ENCODE results near the gene RUVBL1. TPM values are rescaled to one million over a fixed set of nuclear protein-coding genes. Genes with fewer than 3 reads are reported as not detected.
A peak's percentile ranks its signal among the peaks of the same experiment; 100 is the strongest.

The RUVBL1 gene
- total and polyA plus RNA-seq, 10 of the 15 experiments (the other 5 are each of a cell fraction or from before 2014, with no cell fraction given) = 15.2 to 142 (median 84.2) TPM

DNA sequence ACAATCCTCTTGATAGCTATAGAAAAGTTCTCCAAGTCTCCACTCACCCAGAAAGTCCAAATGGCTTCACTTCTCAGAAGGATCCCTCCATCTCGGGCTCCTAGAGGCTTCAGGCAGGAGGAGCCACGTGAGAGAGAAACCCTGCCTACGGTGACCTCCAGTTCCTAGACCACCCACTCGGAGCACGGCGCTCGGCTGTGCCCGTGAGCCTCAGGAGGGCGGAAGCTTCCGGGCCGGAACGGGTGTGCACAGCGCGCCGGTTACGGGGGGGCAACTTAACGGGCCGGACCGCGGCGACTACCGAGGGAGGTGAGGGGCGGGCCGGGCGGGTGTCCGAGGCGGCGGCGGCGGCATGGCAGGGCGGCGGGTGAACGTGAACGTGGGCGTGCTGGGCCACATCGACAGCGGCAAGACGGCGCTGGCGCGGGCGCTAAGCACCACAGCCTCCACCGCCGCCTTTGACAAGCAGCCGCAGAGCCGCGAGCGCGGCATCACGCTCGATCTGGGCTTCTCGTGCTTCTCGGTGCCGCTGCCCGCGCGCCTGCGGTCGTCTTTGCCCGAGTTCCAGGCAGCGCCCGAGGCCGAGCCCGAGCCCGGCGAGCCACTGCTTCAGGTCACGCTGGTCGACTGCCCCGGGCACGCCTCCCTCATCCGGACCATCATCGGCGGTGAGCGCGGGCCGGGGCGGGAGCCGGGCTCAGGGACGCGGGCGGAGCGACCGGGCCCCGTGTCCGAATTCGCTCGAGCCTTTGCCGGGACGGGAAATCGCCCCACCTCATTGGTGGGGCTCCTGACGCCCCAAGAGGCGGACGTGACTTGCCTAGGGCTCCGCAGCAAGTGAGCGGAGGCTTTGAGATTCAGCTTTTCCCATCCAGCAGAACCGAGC is 29.8 kb upstream of the RUVBL1 start, which contains the start of gene EEFSEC (continued):
- TF ChIP-seq IKZF1 (conservative IDR thresholded peaks at IDR 0.05) = peak; percentile 73
- no peak for TF ChIP-seq ESRRA (IDR thresholded peaks at IDR 0.05; ENCODE audit: low read length)
- TF ChIP-seq, protein P1, sequence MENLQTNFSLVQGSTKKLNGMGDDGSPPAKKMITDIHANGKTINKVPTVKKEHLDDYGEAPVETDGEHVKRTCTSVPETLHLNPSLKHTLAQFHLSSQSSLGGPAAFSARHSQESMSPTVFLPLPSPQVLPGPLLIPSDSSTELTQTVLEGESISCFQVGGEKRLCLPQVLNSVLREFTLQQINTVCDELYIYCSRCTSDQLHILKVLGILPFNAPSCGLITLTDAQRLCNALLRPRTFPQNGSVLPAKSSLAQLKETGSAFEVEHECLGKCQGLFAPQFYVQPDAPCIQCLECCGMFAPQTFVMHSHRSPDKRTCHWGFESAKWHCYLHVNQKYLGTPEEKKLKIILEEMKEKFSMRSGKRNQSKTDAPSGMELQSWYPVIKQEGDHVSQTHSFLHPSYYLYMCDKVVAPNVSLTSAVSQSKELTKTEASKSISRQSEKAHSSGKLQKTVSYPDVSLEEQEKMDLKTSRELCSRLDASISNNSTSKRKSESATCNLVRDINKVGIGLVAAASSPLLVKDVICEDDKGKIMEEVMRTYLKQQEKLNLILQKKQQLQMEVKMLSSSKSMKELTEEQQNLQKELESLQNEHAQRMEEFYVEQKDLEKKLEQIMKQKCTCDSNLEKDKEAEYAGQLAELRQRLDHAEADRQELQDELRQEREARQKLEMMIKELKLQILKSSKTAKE (IDR thresholded peaks at IDR 0.05; ENCODE audit: low read depth, poor library complexity, severe bottlenecking) = no peak
- TF ChIP-seq KDM1A (IDR thresholded peaks at IDR 0.05; ENCODE audit: borderline replicate concordance) = no peak
- TF ChIP-seq, protein P2, sequence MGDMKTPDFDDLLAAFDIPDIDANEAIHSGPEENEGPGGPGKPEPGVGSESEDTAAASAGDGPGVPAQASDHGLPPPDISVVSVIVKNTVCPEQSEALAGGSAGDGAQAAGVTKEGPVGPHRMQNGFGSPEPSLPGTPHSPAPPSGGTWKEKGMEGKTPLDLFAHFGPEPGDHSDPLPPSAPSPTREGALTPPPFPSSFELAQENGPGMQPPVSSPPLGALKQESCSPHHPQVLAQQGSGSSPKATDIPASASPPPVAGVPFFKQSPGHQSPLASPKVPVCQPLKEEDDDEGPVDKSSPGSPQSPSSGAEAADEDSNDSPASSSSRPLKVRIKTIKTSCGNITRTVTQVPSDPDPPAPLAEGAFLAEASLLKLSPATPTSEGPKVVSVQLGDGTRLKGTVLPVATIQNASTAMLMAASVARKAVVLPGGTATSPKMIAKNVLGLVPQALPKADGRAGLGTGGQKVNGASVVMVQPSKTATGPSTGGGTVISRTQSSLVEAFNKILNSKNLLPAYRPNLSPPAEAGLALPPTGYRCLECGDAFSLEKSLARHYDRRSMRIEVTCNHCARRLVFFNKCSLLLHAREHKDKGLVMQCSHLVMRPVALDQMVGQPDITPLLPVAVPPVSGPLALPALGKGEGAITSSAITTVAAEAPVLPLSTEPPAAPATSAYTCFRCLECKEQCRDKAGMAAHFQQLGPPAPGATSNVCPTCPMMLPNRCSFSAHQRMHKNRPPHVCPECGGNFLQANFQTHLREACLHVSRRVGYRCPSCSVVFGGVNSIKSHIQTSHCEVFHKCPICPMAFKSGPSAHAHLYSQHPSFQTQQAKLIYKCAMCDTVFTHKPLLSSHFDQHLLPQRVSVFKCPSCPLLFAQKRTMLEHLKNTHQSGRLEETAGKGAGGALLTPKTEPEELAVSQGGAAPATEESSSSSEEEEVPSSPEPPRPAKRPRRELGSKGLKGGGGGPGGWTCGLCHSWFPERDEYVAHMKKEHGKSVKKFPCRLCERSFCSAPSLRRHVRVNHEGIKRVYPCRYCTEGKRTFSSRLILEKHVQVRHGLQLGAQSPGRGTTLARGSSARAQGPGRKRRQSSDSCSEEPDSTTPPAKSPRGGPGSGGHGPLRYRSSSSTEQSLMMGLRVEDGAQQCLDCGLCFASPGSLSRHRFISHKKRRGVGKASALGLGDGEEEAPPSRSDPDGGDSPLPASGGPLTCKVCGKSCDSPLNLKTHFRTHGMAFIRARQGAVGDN (IDR thresholded peaks at IDR 0.05) = peak; percentile 63
- TF ChIP-seq MYB (IDR thresholded peaks at IDR 0.05; ENCODE audit: borderline replicate concordance, low read depth, low read length) = no peak
- no peak for TF ChIP-seq MTA3 (IDR thresholded peaks at IDR 0.05; ENCODE audit: borderline replicate concordance, low read length)
- peak; percentile 76 for TF ChIP-seq ZNF24 (IDR thresholded peaks at IDR 0.05)
- peak in 1 of 2 experiments; percentile 83; a peak in 2 of 4 replicates for TF ChIP-seq SRF (IDR thresholded peaks at IDR 0.05; ENCODE audit: low read depth in 2 of 2, low read length in 2 of 2)
- TF ChIP-seq FOXK2 (IDR thresholded peaks at IDR 0.05) = no peak
- no peak for TF ChIP-seq SREBF2 (IDR thresholded peaks at IDR 0.05; ENCODE audit: low read length)
- TF ChIP-seq ZNF207 (IDR thresholded peaks at IDR 0.05; ENCODE audit: borderline replicate concordance) = peak; percentile 71
- TF ChIP-seq RELA (IDR thresholded peaks at IDR 0.05; ENCODE audit: borderline replicate concordance, partially characterized antibody) = peak; percentile 2
- no peak for TF ChIP-seq PAX8 (IDR thresholded peaks at IDR 0.05)
- TF ChIP-seq, protein P3, sequence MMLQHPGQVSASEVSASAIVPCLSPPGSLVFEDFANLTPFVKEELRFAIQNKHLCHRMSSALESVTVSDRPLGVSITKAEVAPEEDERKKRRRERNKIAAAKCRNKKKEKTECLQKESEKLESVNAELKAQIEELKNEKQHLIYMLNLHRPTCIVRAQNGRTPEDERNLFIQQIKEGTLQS (IDR thresholded peaks at IDR 0.05; ENCODE audit: borderline replicate concordance, extremely low read depth, low read depth, low read length) = no peak
- TF ChIP-seq RUNX3 (IDR thresholded peaks at IDR 0.05; ENCODE audit: low read length) = peak; percentile 66
- peak; percentile 96 for TF ChIP-seq POLR2A (IDR thresholded peaks at IDR 0.05; ENCODE audit: low read depth, low read length)
- TF ChIP-seq, protein P4, sequence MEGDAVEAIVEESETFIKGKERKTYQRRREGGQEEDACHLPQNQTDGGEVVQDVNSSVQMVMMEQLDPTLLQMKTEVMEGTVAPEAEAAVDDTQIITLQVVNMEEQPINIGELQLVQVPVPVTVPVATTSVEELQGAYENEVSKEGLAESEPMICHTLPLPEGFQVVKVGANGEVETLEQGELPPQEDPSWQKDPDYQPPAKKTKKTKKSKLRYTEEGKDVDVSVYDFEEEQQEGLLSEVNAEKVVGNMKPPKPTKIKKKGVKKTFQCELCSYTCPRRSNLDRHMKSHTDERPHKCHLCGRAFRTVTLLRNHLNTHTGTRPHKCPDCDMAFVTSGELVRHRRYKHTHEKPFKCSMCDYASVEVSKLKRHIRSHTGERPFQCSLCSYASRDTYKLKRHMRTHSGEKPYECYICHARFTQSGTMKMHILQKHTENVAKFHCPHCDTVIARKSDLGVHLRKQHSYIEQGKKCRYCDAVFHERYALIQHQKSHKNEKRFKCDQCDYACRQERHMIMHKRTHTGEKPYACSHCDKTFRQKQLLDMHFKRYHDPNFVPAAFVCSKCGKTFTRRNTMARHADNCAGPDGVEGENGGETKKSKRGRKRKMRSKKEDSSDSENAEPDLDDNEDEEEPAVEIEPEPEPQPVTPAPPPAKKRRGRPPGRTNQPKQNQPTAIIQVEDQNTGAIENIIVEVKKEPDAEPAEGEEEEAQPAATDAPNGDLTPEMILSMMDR (IDR thresholded peaks at IDR 0.05 in 2 of 3, conservative IDR thresholded peaks at IDR 0.05 in 1 of 3; ENCODE audit: control insufficient read depth in 2 of 3, extremely low read depth in 1 of 3, insufficient read depth in 1 of 3, low read depth in 3 of 3, low read length in 3 of 3) = no peak
- TF ChIP-seq FOXM1 (IDR thresholded peaks at IDR 0.05; ENCODE audit: low read depth, low read length) = no peak
- 0 out of 2 replicates have a peak, but pooled peaks have one; percentile 41 for TF ChIP-seq TCF3 (IDR thresholded peaks at IDR 0.05; ENCODE audit: borderline replicate concordance, insufficient read depth, low read depth, low read length)
- TF ChIP-seq HDGF (IDR thresholded peaks at IDR 0.05) = no peak
- TF ChIP-seq ZSCAN29 (IDR thresholded peaks at IDR 0.05) = 0 out of 2 replicates have a peak, but pooled peaks have one; percentile 20
- TF ChIP-seq CBX5 (IDR thresholded peaks at IDR 0.05; ENCODE audit: low read depth) = peak; percentile 84
